ENCODE results near the gene ARHGAP26.
A peak's percentile ranks its signal among the peaks of the same experiment; 100 is the strongest.

Gene ARHGAP26

DNA sequence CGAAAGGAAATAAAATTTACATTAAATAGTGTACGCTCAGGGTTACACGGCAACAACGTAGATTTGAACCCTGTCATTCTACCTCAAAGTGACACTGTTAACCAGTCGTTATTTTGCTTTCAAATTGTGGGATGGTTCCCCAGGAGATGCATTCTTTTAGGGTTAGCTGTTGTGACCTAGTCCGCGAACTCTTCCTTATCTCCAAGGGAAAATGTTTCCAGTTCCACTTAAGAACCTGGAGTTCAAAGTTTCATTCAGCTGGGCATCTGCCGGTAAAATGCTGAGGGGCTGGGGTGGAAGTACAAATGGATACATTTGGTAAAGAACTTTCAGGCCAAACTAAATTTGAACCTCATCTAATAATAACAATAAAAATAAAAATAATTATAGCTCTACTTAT lies 368.7 kb downstream of the ARHGAP26 start:
- no peak overlapping the region for H3K27ac ChIP-seq
- no peak overlapping the region for H3K4me3 ChIP-seq
- no peak for DNase-seq (ENCODE audit: low spot score)
- TF ChIP-seq, protein P1, sequence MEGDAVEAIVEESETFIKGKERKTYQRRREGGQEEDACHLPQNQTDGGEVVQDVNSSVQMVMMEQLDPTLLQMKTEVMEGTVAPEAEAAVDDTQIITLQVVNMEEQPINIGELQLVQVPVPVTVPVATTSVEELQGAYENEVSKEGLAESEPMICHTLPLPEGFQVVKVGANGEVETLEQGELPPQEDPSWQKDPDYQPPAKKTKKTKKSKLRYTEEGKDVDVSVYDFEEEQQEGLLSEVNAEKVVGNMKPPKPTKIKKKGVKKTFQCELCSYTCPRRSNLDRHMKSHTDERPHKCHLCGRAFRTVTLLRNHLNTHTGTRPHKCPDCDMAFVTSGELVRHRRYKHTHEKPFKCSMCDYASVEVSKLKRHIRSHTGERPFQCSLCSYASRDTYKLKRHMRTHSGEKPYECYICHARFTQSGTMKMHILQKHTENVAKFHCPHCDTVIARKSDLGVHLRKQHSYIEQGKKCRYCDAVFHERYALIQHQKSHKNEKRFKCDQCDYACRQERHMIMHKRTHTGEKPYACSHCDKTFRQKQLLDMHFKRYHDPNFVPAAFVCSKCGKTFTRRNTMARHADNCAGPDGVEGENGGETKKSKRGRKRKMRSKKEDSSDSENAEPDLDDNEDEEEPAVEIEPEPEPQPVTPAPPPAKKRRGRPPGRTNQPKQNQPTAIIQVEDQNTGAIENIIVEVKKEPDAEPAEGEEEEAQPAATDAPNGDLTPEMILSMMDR (IDR thresholded peaks at IDR 0.05), result no peak

DNA sequence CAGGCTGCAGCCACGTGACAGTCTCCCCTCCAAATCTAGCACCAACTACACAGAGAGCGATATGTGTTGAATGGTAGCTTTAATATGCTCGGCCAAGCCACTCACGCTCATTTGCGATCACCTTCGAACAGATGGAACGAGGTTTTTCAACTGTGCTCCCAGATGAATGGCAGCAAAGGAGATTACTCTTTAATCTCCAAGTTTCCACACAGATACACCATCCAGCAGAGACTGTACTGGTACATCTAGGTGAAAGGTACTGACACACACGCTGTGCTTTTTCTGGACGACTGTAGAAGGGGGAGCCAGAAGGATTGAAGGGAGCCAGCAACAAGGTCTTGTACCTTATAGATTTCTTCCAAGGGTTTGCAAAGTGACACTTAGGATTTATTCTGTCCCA lies 369.4 kb downstream of the ARHGAP26 start:
- Histone ChIP-seq H3K27ac (peak overlapping the region in 1 of 2 donors; percentile 65), H3K4me3 (no peak overlapping the region)
- TF ChIP-seq, protein P1 (IDR thresholded peaks at IDR 0.05), result no peak
- DNase-seq (ENCODE audit: low spot score), result no peak

DNA sequence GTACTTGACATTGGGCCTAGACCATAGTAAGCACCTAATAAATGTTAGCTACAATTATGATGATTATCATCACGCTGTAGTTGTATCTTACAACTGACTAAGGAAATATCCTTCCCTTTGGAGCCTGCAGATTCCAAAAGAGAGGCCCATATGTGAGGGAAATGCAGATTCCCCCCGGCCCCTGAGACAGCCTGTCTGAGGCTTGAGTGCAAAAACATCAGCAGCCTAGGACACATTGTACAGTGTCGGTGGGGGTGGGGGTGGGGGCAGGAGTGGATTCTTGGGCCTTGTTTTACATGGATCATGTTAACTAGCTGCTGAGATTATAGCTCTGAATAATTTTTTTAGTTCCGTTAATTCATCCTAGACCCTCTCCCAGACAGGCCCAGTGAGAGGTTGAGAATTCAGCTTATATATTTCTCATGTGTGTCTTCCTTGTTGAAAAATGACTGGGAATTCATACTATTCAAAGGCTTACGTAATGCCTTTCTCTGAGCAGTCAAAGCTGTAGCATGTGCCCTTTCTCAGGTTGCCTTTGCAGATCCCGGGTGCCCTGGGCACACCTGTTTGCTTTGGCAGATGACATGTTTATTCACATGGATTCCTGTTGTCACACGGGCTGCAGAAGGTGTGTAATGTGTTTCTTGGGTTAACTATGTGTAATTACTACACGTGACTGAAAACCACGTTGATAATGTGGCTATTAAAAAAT lies 370.5 kb downstream of the ARHGAP26 start:
- no peak for DNase-seq (ENCODE audit: low spot score)
- Histone ChIP-seq H3K27ac (peak overlapping the region in 1 of 2 donors; percentile 65), H3K4me3 (no peak overlapping the region)
- TF ChIP-seq, protein P1 (IDR thresholded peaks at IDR 0.05), result no peak

DNA sequence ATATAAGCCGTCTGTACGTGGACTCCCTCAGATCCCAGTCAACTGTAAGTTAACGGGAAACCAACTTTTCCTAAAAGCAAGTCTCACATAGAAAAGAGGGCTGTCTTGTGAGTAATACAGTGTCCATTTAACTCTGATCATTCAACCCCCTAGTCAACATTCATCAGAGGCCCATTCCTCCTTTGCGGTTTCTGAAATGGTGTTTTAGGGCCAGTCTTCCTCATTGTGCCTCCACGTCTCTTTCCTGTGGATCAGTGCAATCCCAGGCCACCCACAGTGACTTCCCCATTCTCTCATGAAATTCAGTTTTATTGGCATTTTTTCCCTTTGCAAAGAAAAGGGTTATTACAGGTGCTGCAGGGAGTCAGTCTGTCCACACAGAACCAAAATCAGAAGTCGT lies 371.5 kb downstream of the ARHGAP26 start:
- DNase-seq (ENCODE audit: low spot score), result no peak
- H3K27ac ChIP-seq, result no peak overlapping the region
- TF ChIP-seq, protein P1 (IDR thresholded peaks at IDR 0.05), result no peak
- no peak overlapping the region for H3K4me3 ChIP-seq

DNA sequence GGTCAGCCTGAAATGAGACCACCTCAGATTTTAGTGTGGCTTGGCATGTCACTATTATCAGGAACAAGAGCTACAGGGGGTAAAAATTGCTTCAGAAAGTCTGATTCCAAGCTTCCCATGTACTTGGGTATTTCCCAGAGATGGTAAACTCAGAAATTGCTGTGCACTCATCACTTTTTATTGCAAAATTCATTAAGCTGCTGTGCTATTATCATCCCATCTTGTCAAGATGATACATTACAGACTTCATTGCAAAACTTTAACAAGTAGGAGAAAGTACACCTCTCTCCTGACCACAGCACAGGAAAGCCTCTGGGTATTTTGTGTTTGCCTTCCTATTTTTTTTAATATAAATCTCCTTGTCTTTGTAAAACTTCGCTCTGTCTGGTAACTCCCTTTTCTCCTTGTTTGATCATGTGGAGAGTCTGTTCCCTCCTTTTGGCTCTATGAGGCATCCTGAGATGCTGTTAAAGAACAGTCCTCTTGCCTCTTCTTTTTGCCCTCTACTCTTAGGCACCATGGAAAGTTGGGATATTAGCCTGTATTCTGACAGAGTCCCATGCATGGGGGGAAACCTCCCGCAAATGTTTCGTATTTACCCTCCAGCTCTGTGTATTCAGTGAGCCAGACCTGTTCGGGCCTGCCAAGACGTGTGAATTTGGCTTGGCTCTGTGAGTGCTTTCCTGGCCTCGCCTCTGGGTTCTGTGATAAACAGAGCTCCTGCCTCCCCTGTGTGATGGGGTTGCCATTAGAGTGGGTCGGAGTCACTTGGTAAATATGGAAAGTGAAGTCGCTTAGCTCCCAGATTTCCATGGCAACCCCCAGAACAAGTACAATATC lies 372.6 kb downstream of the ARHGAP26 start:
- DNase-seq (ENCODE audit: low spot score), result peak; percentile 87
- H3K27ac ChIP-seq, result peak overlapping the region; percentile 51 to 80

DNA sequence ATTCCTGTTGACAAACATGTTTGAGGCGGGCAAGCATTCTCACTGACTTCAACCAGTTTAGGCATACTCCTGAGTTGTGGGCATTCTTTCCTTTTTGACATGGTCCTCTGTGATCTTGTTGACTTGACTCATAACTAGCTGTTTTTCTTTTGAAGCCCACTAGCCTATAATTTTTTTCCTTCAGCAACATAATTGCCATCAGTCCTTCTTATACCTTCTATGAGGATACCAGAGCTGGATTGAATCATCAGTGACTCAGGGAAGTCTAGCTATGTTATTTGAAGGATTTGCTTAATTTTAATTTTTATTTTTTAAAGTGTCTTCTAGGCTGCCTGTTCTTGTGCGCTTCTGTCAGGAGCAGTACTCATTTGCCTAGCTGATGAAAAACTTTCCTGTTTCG lies 373.8 kb downstream of the ARHGAP26 start:
- DNase-seq (ENCODE audit: low spot score), result no peak
- H3K4me3 ChIP-seq, result no peak overlapping the region
- TF ChIP-seq, protein P1 (IDR thresholded peaks at IDR 0.05), result no peak
- H3K27ac ChIP-seq, result peak overlapping the region; percentile 51 to 80

More for the DNA sequence above, 372.6 kb downstream of the ARHGAP26 start:
- peak overlapping the region; percentile 9 for H3K4me3 ChIP-seq
- TF ChIP-seq, protein P1 (IDR thresholded peaks at IDR 0.05), result no peak
